Uterus (tissue), 2 donors: Measurements from ENCODE around the gene DCC.

Experiments
- CTCF ChIP-seq, 4 experiments: fragments of 200-600 bp in 2 of 4; fragments of 450-650 bp in 2 of 4; sonication (generic) in 2 of 4; IDR thresholded peaks; one replicate each; pipeline ENCODE4 v1.5.1; 2016 to 2019; ENCODE audit warnings: antibody characterized with exemption in 4 of 4, mild to moderate bottlenecking in 2 of 4, moderate library complexity in 1 of 4
- POLR2A ChIP-seq, 2 donors: fragments of 450-650 bp; IDR thresholded peaks; one replicate each; pipeline ENCODE4 v1.6.1; 2016; ENCODE audit warnings: antibody characterized with exemption in 2 of 2, mild to moderate bottlenecking in 1 of 2, moderate library complexity in 1 of 2

- TF ChIP-seq POLR2A (IDR thresholded peaks at IDR 0.05) (no peak), CTCF (IDR thresholded peaks at IDR 0.05) (no peak)
Observed at GRCh38 chr18:53442415-53442783, 1102.4 kb downstream of the DCC start.
